GM23248 (cell line): ENCODE measurements around the gene PHC2. TPM values are rescaled to one million over a fixed set of nuclear protein-coding genes. Genes with fewer than 3 reads are reported as not detected.

ENCODE experiments used
- DNase-seq: peaks from one replicate; pipeline ENCODE4 v3.0.0-alpha.2; 2015
- H2AFZ ChIP-seq: fragments of 200-600 bp; sonication (generic); 2 replicates; pipeline ENCODE4 v1.6.1; 2016; ENCODE audit warnings: antibody characterized with exemption
- H3F3A ChIP-seq: fragments of 200-600 bp; sonication (generic); 2 replicates; pipeline ENCODE4 v1.6.1; 2016; ENCODE audit warnings: mild to moderate bottlenecking, antibody characterized with exemption, mixed run types; ENCODE audit not compliant: insufficient read depth
- H3K27ac ChIP-seq: fragments of 200-600 bp; sonication (generic); 2 replicates; pipeline ENCODE4 v1.5.1; 2016; ENCODE audit warnings: mild to moderate bottlenecking
- H3K27me3 ChIP-seq: fragments of 200-600 bp; sonication (generic); replicated peaks from 2 replicates; pipeline ENCODE4 v1.6.1; 2016; ENCODE audit warnings: mild to moderate bottlenecking; ENCODE audit not compliant: insufficient read depth
- H3K36me3 ChIP-seq: fragments of 200-600 bp; sonication (generic); 2 replicates; pipeline ENCODE4 v1.6.1; 2016; ENCODE audit warnings: low read depth, mild to moderate bottlenecking
- H3K4me1 ChIP-seq: fragments of 200-600 bp; sonication (generic); 2 replicates; pipeline ENCODE4 v1.6.1; 2016; ENCODE audit warnings: mild to moderate bottlenecking; ENCODE audit not compliant: insufficient read depth
- H3K4me2 ChIP-seq: fragments of 200-600 bp; sonication (generic); one replicate; pipeline ENCODE4 v1.6.1; 2016; ENCODE audit warnings: mild to moderate bottlenecking; ENCODE audit not compliant: unreplicated experiment
- H3K4me3 ChIP-seq: fragments of 200-600 bp; sonication (generic); 2 replicates; pipeline ENCODE4 v1.5.1; 2016; ENCODE audit warnings: mild to moderate bottlenecking
- H3K79me2 ChIP-seq: fragments of 200-600 bp; sonication (generic); 2 replicates; pipeline ENCODE4 v1.6.1; 2016; ENCODE audit warnings: mild to moderate bottlenecking; ENCODE audit not compliant: insufficient read depth
- H3K9ac ChIP-seq: fragments of 200-600 bp; sonication (generic); 2 replicates; pipeline ENCODE4 v1.6.1; 2016; ENCODE audit warnings: mild to moderate bottlenecking
- H3K9me2 ChIP-seq: fragments of 200-600 bp; sonication (generic); 2 replicates; pipeline ENCODE4 v1.6.1; 2016; ENCODE audit warnings: mixed run types, mild to moderate bottlenecking, moderate library complexity; ENCODE audit not compliant: insufficient read depth
- H3K9me3 ChIP-seq: fragments of 200-600 bp; sonication (generic); one replicate; pipeline ENCODE4 v1.6.1; 2017; ENCODE audit warnings: low read depth
- H4K20me1 ChIP-seq: fragments of 200-600 bp; sonication (generic); 2 replicates; pipeline ENCODE4 v1.6.0; 2016; ENCODE audit not compliant: insufficient read depth
- EZH2 ChIP-seq: fragments of 200-600 bp; sonication (generic); IDR thresholded peaks from 2 replicates; pipeline ENCODE4 v1.6.1; 2018; ENCODE audit warnings: antibody characterized with exemption, mild to moderate bottlenecking; ENCODE audit not compliant: insufficient read depth, poor library complexity, severe bottlenecking
- EZH2phosphoT487 ChIP-seq: fragments of 200-600 bp; sonication (generic); IDR thresholded peaks from 2 replicates; pipeline ENCODE4 v1.6.1; 2018; ENCODE audit warnings: antibody characterized with exemption, moderate library complexity, mild to moderate bottlenecking, low read depth; ENCODE audit not compliant: insufficient read depth
- WGBS, 2 experiments: methylation state at CpG; one replicate each; pipeline ENCODE4 v1.1.6; 2015 to 2017; ENCODE audit warnings: low lambda C conversion rate in 2 of 2, low coverage in 1 of 2; ENCODE audit errors: missing lambda C conversion rate in 2 of 2; 5-methylcytosine and 5-hydroxymethylcytosine counted together
- in situ Hi-C: fragments of 300-500 bp; cut with MboI; formaldehyde crosslinking; loops from 2 replicates; pipeline ENCODE4 v1.15.0; 2020
- polyA plus RNA-seq: library from polyadenylated mRNA; unstranded; fragments of >200 nt; fragmentation: Nextera tagmentation; extraction: Ambion mirVana; gene quantifications from 2 replicates; pipeline ENCODE4 v1.2.1, GENCODE V29; 2016
- total RNA-seq: library from RNA; depleted of rRNA; stranded (reverse); fragments of >200 nt; shearing (Covaris generic); gene quantifications from 2 replicates; pipeline ENCODE4 v1.2.3, GENCODE V29; 2014

Gene PHC2
- total and polyA plus RNA-seq, 2 experiments from 2014 or later = 15.1 to 74.7 TPM

GRCh38 chr1:33468531-33468930, 37.6 kb upstream of the PHC2 start:
- no peak for DNase-seq
- H3K4me3 ChIP-seq = no peak overlapping the region
- in situ Hi-C loops = loop anchor here (25.0 kb wide), 1 partner anchor 181 kb away; no protein-coding TSS in a partner anchor
- TF ChIP-seq EZH2 = no peak
- no peak for TF ChIP-seq EZH2phosphoT487
- peaks cover 20% of the 10 kb centered on the region for H3F3A ChIP-seq
- H3K27ac ChIP-seq = no peak overlapping the region
- H3K9me2 ChIP-seq = no peaks in the 10 kb centered on the region
- H3K79me2 ChIP-seq = peaks cover 10% of the 10 kb centered on the region
- 87 to 92% methylated on average over 4 of the region's 4 CpGs for WGBS, 2 experiments
- H2AFZ ChIP-seq = no peak overlapping the region
- peaks cover 24% of the 10 kb centered on the region for H3K4me1 ChIP-seq
- H3K4me2 ChIP-seq = no peak overlapping the region
- H3K9ac ChIP-seq = no peak overlapping the region
- no peaks in the 10 kb centered on the region for H4K20me1 ChIP-seq
- no peaks in the 10 kb centered on the region for H3K36me3 ChIP-seq
- H3K9me3 ChIP-seq = no peaks in the 10 kb centered on the region
- no peaks in the 10 kb centered on the region for H3K27me3 ChIP-seq

- DNase-seq = no peak
Observed at GRCh38 chr1:33468011-33468410, 37.1 kb upstream of the PHC2 start.

GRCh38 chr1:33466159-33466558, 35.3 kb upstream of the PHC2 start:
- WGBS, 2 experiments = 50 to 52% methylated on average over 6 of the region's 6 CpGs
- no peaks in the 10 kb centered on the region for H3K79me2 ChIP-seq
- no peak overlapping the region for H3K9ac ChIP-seq
- no peaks in the 10 kb centered on the region for H3K9me2 ChIP-seq
- no peak overlapping the region for H3K27ac ChIP-seq
- H3F3A ChIP-seq = peaks cover 12% of the 10 kb centered on the region
- H4K20me1 ChIP-seq = no peaks in the 10 kb centered on the region
- H3K4me3 ChIP-seq = no peak overlapping the region
- no peaks in the 10 kb centered on the region for H3K27me3 ChIP-seq
- no peaks in the 10 kb centered on the region for H3K9me3 ChIP-seq
- H3K36me3 ChIP-seq = no peaks in the 10 kb centered on the region
- no peak for DNase-seq
- in situ Hi-C loops = loop anchor here (25.0 kb wide), 1 partner anchor 179 kb away; no protein-coding TSS in a partner anchor
- H2AFZ ChIP-seq = no peak overlapping the region
- no peak overlapping the region for H3K4me2 ChIP-seq
- TF ChIP-seq EZH2 (no peak), EZH2phosphoT487 (no peak)
- H3K4me1 ChIP-seq = peaks cover 15% of the 10 kb centered on the region

More at GRCh38 chr1:33468011-33468410, 37.1 kb upstream of the PHC2 start:
- Histone ChIP-seq H3K79me2 (peaks cover 5% of the 10 kb centered on the region), H3K36me3 (no peaks in the 10 kb centered on the region), H4K20me1 (no peaks in the 10 kb centered on the region), H3K27me3 (no peaks in the 10 kb centered on the region), H3K9me2 (no peaks in the 10 kb centered on the region), H3K4me1 (peaks cover 19% of the 10 kb centered on the region), H3K4me2 (no peak overlapping the region), H3K9me3 (no peaks in the 10 kb centered on the region), H3K9ac (no peak overlapping the region), H3F3A (peaks cover 20% of the 10 kb centered on the region), H2AFZ (no peak overlapping the region), H3K27ac (no peak overlapping the region), H3K4me3 (no peak overlapping the region)
- no peak for TF ChIP-seq EZH2
- TF ChIP-seq EZH2phosphoT487 = no peak
- WGBS, 2 experiments = 85 to 92% methylated on average over 4 of the region's 4 CpGs
- in situ Hi-C loops = loop anchor here (25.0 kb wide), 1 partner anchor 181 kb away; no protein-coding TSS in a partner anchor

GRCh38 chr1:33465316-33465715, 34.4 kb upstream of the PHC2 start:
- H2AFZ ChIP-seq = no peak overlapping the region
- H3K4me3 ChIP-seq = no peak overlapping the region
- H3K36me3 ChIP-seq = no peaks in the 10 kb centered on the region
- DNase-seq = no peak
- H4K20me1 ChIP-seq = no peaks in the 10 kb centered on the region
- no peak overlapping the region for H3K9ac ChIP-seq
- no peak overlapping the region for H3K27ac ChIP-seq
- no peaks in the 10 kb centered on the region for H3K27me3 ChIP-seq
- H3K9me3 ChIP-seq = no peaks in the 10 kb centered on the region
- peaks cover 14% of the 10 kb centered on the region for H3K4me1 ChIP-seq
- no peak for TF ChIP-seq EZH2
- no peak for TF ChIP-seq EZH2phosphoT487
- no peaks in the 10 kb centered on the region for H3K9me2 ChIP-seq
- in situ Hi-C loops = loop anchor here (25.0 kb wide), 1 partner anchor 178 kb away; no protein-coding TSS in a partner anchor
- no peaks in the 10 kb centered on the region for H3K79me2 ChIP-seq
- H3F3A ChIP-seq = peaks cover 7% of the 10 kb centered on the region; the same call in 1 of the 2 replicates
- WGBS, 2 experiments = 98 to 100% methylated on average over 2 of the region's 2 CpGs
- no peak overlapping the region for H3K4me2 ChIP-seq

- TF ChIP-seq EZH2 (no peak), EZH2phosphoT487 (no peak)
- H3K4me1 ChIP-seq = peaks cover 18% of the 10 kb centered on the region
- H2AFZ ChIP-seq = no peak overlapping the region
- H3K9ac ChIP-seq = no peak overlapping the region
- in situ Hi-C loops = loop anchor here (25.0 kb wide), 1 partner anchor 177 kb away; no protein-coding TSS in a partner anchor
- H3K79me2 ChIP-seq = no peaks in the 10 kb centered on the region
- H3F3A ChIP-seq = peaks cover under 1% of the 10 kb centered on the region
- no peak overlapping the region for H3K4me3 ChIP-seq
- H3K9me2 ChIP-seq = no peaks in the 10 kb centered on the region
- no peaks in the 10 kb centered on the region for H3K27me3 ChIP-seq
- no peak for DNase-seq
- H3K4me2 ChIP-seq = no peak overlapping the region
- WGBS, 2 experiments = 89 to 95% methylated on average over 3 of the region's 3 CpGs
- H3K27ac ChIP-seq = no peak overlapping the region
- H3K36me3 ChIP-seq = no peaks in the 10 kb centered on the region
- H4K20me1 ChIP-seq = no peaks in the 10 kb centered on the region
- H3K9me3 ChIP-seq = no peaks in the 10 kb centered on the region
Observed at GRCh38 chr1:33464552-33464951, 33.7 kb upstream of the PHC2 start.
